GM18505 (cell line): Measurements from ENCODE around the gene AKR1D1.
"Not testable (repeated sequence)": the region's sequence is repeated elsewhere in the genome, so short reads cannot be mapped to it uniquely, and the experiment has no call there.

ENCODE experiments used
- ATAC-seq: cut with Tn5 transposase; IDR thresholded peaks from one replicate; pipeline ENCODE4 v1.9.1; 2021; ENCODE audit not compliant: unreplicated experiment
- POLR2A ChIP-seq: IDR thresholded peaks from 4 replicates; pipeline ENCODE4 v1.6.1; 2011; ENCODE audit warnings: borderline replicate concordance; ENCODE audit not compliant: insufficient read depth, insufficient read length; ENCODE audit errors: extremely low read depth

AKR1D1 gene

DNA sequence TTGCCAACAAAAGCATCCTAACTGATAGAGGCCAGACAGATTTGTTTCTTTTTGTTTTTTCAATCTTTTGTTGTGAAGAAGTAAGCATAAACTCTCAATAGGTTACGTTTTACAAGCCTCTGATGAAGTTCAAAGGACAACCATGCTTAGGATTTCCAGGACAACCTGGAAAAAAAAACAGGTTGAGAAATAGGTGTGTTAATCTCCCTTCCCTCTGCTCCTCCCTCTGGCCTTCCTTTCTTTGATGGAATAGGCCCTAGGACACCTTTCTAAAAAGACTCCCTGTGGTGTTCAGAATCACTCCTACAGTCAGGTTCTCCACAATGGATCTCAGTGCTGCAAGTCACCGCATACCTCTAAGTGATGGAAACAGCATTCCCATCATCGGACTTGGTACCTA is at the start of gene AKR1D1:
Gene AKR1D1, plus strand, starts transcription at position 264 of the 400 bp plus-strand sequence. Its CDS starts 60 bp downstream, at position 324.
- TF ChIP-seq POLR2A = no peak
- ATAC-seq = no peak

DNA sequence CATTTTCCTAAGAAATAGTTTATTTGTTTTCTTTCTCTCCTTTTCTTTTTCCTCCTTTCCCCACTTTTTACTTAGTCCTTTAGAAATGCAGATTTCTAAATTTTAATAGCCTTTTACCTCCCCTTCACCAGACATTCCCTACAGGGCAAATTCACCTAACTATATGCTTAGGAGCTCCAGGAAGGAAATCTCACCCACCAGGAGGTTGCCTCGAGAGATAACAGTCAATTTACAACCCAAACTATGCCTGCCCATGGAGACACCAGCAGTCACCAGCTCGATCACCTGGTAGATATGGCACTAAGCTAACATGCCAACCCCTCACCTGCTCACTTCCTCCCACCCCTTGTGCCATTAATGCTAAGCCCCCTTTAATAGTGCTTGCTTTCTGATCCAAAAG is 49.2 kb upstream of the AKR1D1 start:
- no peak for TF ChIP-seq POLR2A
- ATAC-seq = no peak

- TF ChIP-seq POLR2A = no peak
- ATAC-seq = no peak
Measured at GRCh38 chr7:138029126-138029525, 47.1 kb upstream of the AKR1D1 start.

DNA sequence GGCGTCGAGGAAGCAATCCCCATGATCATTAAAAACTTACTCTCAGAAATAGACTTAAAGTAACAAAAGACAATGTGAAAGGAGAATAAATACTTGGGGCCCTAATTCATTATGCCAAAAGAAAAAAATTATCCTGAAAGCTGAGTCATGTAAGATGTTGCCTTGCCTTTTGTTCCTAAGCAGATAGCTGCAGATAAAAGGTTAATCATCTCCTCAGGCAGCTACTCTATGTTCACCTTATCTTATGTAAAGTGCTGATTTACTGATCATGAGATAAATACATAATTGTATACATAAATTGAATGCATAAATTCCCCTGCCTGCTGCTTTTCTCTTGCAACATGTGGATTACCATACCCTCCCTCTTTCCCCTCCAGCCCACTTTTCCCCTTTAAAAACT is 46.3 kb upstream of the AKR1D1 start:
- no peak for ATAC-seq

GRCh38 chr7:138030679-138031351 is 45.4 kb upstream of the AKR1D1 start:
- no peak for TF ChIP-seq POLR2A
- ATAC-seq = no peak

More for the DNA sequence above, 46.3 kb upstream of the AKR1D1 start:
- TF ChIP-seq POLR2A = no peak

- no peak for ATAC-seq
- TF ChIP-seq POLR2A = no peak
Measured at GRCh38 chr7:138032186-138032585, 44.1 kb upstream of the AKR1D1 start.

GRCh38 chr7:138032770-138033169 is 43.5 kb upstream of the AKR1D1 start:
- ATAC-seq = no peak

GRCh38 chr7:138033241-138033640 is 43.0 kb upstream of the AKR1D1 start:
- no peak for TF ChIP-seq POLR2A
- ATAC-seq = no peak

More at GRCh38 chr7:138032770-138033169, 43.5 kb upstream of the AKR1D1 start:
- no peak for TF ChIP-seq POLR2A

DNA sequence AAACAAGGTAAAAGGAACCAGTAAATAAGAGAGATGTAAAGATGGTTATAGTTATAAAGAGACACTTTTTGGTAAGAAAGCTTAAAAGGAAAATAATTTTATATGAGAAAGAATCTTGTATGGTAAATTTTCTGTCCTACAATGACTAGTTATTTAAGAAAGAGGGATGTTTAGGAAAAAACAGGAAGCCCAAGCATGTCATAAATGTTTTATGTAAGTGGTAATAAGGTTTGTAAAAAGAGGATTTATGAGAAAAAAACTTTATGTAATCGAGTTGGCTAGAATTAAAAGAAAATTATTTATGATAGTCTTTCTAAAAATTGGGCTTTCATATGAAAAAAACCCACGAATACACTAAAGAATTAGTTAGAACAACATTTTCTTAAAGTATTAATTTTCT is 40.1 kb upstream of the AKR1D1 start:
- no peak for ATAC-seq
- TF ChIP-seq POLR2A = no peak

GRCh38 chr7:138040063-138040462 is 36.2 kb upstream of the AKR1D1 start:
- ATAC-seq = not testable (repeated sequence)

- ATAC-seq = no peak
- TF ChIP-seq POLR2A = no peak
Measured at GRCh38 chr7:138044897-138045296, 31.4 kb upstream of the AKR1D1 start.

DNA sequence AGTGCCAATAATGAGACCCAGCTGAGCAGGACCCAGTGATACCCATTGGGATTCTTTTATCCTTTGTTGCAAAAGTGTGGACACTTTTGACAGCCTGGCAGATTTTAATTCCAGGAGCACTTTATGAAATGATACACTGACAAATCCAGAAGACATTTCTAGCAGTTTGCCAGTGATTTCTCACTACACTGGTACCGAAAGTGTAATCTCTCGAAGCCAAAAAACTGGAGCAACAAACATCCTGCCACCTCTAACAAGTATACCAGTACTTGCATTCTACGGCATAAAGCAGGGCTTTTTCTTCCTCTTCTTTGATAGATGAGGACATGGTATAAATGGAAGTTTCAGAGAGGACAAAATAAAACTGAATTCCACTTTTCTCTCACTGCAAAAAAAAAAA is 28.4 kb upstream of the AKR1D1 start:
- ATAC-seq = no peak
- TF ChIP-seq POLR2A = no peak

- TF ChIP-seq POLR2A = no peak
- no peak for ATAC-seq
Measured at GRCh38 chr7:138049505-138050116, 26.6 kb upstream of the AKR1D1 start.

DNA sequence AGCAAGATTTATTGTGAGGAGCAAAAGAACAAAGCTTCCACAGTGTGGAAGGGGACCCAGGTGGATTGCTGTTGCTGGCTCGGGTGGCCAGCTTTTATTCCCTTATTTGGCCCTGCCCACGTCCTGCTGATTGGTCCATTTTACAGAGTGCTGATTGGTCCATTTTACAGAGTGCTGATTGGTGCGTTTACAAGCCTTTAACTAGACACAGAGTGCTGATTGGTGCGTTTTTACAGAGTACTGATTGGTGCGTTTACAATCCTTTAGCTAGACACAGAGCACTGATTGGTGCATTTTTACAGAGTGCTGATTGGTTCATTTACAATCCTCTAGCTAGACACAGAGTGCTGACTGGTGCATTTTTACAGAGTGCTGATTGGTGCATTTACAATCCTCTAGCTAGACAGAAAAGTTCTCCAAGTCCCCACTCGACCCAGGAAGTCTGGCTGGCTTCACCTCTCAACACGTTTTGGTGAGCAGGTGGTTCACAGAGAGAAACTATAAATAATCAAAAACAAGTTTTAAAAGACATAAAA is 24.5 kb upstream of the AKR1D1 start:
- ATAC-seq = not testable (repeated sequence)
